NCI-H446 (cell line): Measurements from ENCODE around the gene PCAT7.
"Not testable (repeated sequence)": the region's sequence is repeated elsewhere in the genome, so short reads cannot be mapped to it uniquely, and the experiment has no call there.

Experiments used
- DNase-seq, 2 experiments: peaks; one replicate each; lab custom pipeline; 2025; lab: John Stamatoyannopoulos, UW

Gene PCAT7

GRCh38 chr9:94554439-94555331, at the start of gene PCAT7:
TSS of gene PCAT7 (plus strand) at chr9:94555083.
- peak; percentile 41 to 73 for DNase-seq

GRCh38 chr9:94506370-94506769, 48.5 kb upstream of the PCAT7 start:
- not testable (repeated sequence) for DNase-seq

GRCh38 chr9:94507531-94508258, 47.2 kb upstream of the PCAT7 start:
- no peak for DNase-seq

- DNase-seq: no peak
Measured at GRCh38 chr9:94511134-94511954, 43.5 kb upstream of the PCAT7 start.

GRCh38 chr9:94511955-94512265, 43.0 kb upstream of the PCAT7 start:
- no peak for DNase-seq

GRCh38 chr9:94514722-94515121, 40.2 kb upstream of the PCAT7 start:
- no peak for DNase-seq

GRCh38 chr9:94517254-94517653, 37.6 kb upstream of the PCAT7 start:
- no peak for DNase-seq

- no peak for DNase-seq
Measured at GRCh38 chr9:94525396-94526035, 29.4 kb upstream of the PCAT7 start.

- no peak for DNase-seq
Measured at GRCh38 chr9:94526271-94526670, 28.6 kb upstream of the PCAT7 start.

- DNase-seq: no peak
Measured at GRCh38 chr9:94526951-94527350, 27.9 kb upstream of the PCAT7 start.

- no peak for DNase-seq
Measured at GRCh38 chr9:94528886-94529285, 26.0 kb upstream of the PCAT7 start.

- DNase-seq: no peak
Measured at GRCh38 chr9:94533155-94533554, 21.7 kb upstream of the PCAT7 start.

- no peak for DNase-seq
Measured at GRCh38 chr9:94533601-94534000, 21.3 kb upstream of the PCAT7 start.

- DNase-seq: no peak
Measured at GRCh38 chr9:94534901-94535300, 20.0 kb upstream of the PCAT7 start.

- no peak for DNase-seq
Measured at GRCh38 chr9:94538908-94539307, 16.0 kb upstream of the PCAT7 start.

GRCh38 chr9:94544335-94544734, 10.5 kb upstream of the PCAT7 start:
- not testable (repeated sequence) for DNase-seq

- DNase-seq: no peak
Measured at GRCh38 chr9:94545940-94546339, 8.9 kb upstream of the PCAT7 start.

- DNase-seq: no peak
Measured at GRCh38 chr9:94553029-94553938, 1.6 kb upstream of the PCAT7 start.

GRCh38 chr9:94554078-94554438, 825 bp upstream of the PCAT7 start:
- DNase-seq: no peak

- DNase-seq: no peak
Measured at GRCh38 chr9:94557376-94557775, 2.5 kb downstream of the PCAT7 start.

- DNase-seq: no peak
Measured at GRCh38 chr9:94560237-94560636, 5.4 kb downstream of the PCAT7 start.
